NCI-H128 (cell line): ENCODE data around the gene CDIP1.

ENCODE experiments used
- DNase-seq: peaks from one replicate; lab custom pipeline; 2025; ENCODE audit not compliant: unreplicated experiment; lab: John Stamatoyannopoulos, UW

CDIP1 gene

GRCh38 chr16:4494746-4495490 lies 43.7 kb downstream of the CDIP1 start:
- DNase-seq, result no peak

GRCh38 chr16:4491898-4492297 lies 46.7 kb downstream of the CDIP1 start:
- DNase-seq, result no peak

GRCh38 chr16:4489030-4489429 lies 49.5 kb downstream of the CDIP1 start:
- DNase-seq, result no peak

GRCh38 chr16:4488499-4488967 lies 50.0 kb downstream of the CDIP1 start:
- no peak for DNase-seq

GRCh38 chr16:4487955-4488498 lies 50.5 kb downstream of the CDIP1 start:
- DNase-seq, result no peak

GRCh38 chr16:4486126-4486893 lies 52.3 kb downstream of the CDIP1 start:
- no peak for DNase-seq

GRCh38 chr16:4481963-4482362 lies 56.6 kb downstream of the CDIP1 start:
- no peak for DNase-seq

- no peak for DNase-seq
Measured at GRCh38 chr16:4481526-4481925, 57.0 kb downstream of the CDIP1 start.

- DNase-seq, result no peak
Measured at GRCh38 chr16:4477966-4478365, 60.6 kb downstream of the CDIP1 start.

GRCh38 chr16:4475880-4476788 lies 62.4 kb downstream of the CDIP1 start, which contains the start of gene HMOX2:
TSS of gene HMOX2 (plus strand) at chr16:4476398. CDS start at chr16:4505525, 29,127 bp downstream.
- DNase-seq, result peak; percentile 77

- DNase-seq, result peak; percentile 72
Measured at GRCh38 chr16:4474192-4474961, 64.2 kb downstream of the CDIP1 start, which contains the start of gene NMRAL1. TSS of gene NMRAL1 (minus strand) at chr16:4474625. CDS start at chr16:4474132, 493 bp downstream.

GRCh38 chr16:4472880-4473279 lies 65.7 kb downstream of the CDIP1 start:
- DNase-seq, result no peak

GRCh38 chr16:4471869-4472268 lies 66.7 kb downstream of the CDIP1 start:
- DNase-seq, result no peak

- no peak for DNase-seq
Measured at GRCh38 chr16:4468972-4469371, 69.6 kb downstream of the CDIP1 start.

GRCh38 chr16:4467916-4468315 lies 70.7 kb downstream of the CDIP1 start:
- no peak for DNase-seq

GRCh38 chr16:4465977-4466779 lies 72.4 kb downstream of the CDIP1 start:
- no peak for DNase-seq

GRCh38 chr16:4463522-4464163 lies 74.9 kb downstream of the CDIP1 start:
- no peak for DNase-seq

- DNase-seq, result no peak
Measured at GRCh38 chr16:4461250-4462085, 77.1 kb downstream of the CDIP1 start.
